ENCODE data around the gene WDR90. TPM values are rescaled to one million over a fixed set of nuclear protein-coding genes. Genes with fewer than 3 reads are reported as not detected.
A peak's percentile ranks its signal among the peaks of the same experiment; 100 is the strongest.

WDR90 gene
- total RNA-seq, 2 donors from 2014 or later, result 15.8 to 111 TPM

GRCh38 chr16:672371-672770, 23.2 kb downstream of the WDR90 start:
- WGBS, 2 donors, result 92 to 94% methylated on average over 6 to 11 of the region's 19 CpGs
- no peak for TF ChIP-seq CTCF (IDR thresholded peaks at IDR 0.05)
- no peak for TF ChIP-seq POLR2A (IDR thresholded peaks at IDR 0.05)
- DNase-seq (no peak), ATAC-seq (no peak)
- Histone ChIP-seq H3K4me1 (peaks cover 42% of the 10 kb centered on the region), H3K27ac (no peak overlapping the region), H3K36me3 (replicated peaks in 1 of 2; ENCODE audit: insufficient read depth in 1 of 2, low read depth in 2 of 2) (peaks cover 0 to 21% of the 10 kb centered on the region in 2 donors), H3K4me3 (no peak overlapping the region), H3K9me3 (no peaks in the 10 kb centered on the region), H3K27me3 (no peaks in the 10 kb centered on the region)
- intact Hi-C loops (cut with DNase I), result no loop called here

- Histone ChIP-seq H3K4me3 (no peak overlapping the region), H3K9me3 (no peaks in the 10 kb centered on the region), H3K36me3 (replicated peaks in 1 of 2; ENCODE audit: insufficient read depth in 1 of 2, low read depth in 2 of 2) (peaks cover 0 to 21% of the 10 kb centered on the region in 2 donors), H3K4me1 (peaks cover 37% of the 10 kb centered on the region), H3K27ac (no peak overlapping the region), H3K27me3 (no peaks in the 10 kb centered on the region)
- ATAC-seq (no peak), DNase-seq (no peak)
- no peak for TF ChIP-seq POLR2A (IDR thresholded peaks at IDR 0.05)
- TF ChIP-seq CTCF (IDR thresholded peaks at IDR 0.05), result no peak
- intact Hi-C loops (cut with DNase I), result no loop called here
- WGBS, 2 donors, result 92 to 100% methylated on average over 3 to 9 of the region's 21 CpGs
These were observed 23.7 kb downstream of the WDR90 start for GRCh38 chr16:672851-673250.

- no peak overlapping the region for H3K27ac ChIP-seq
- TF ChIP-seq POLR2A (IDR thresholded peaks at IDR 0.05) (no peak), CTCF (IDR thresholded peaks at IDR 0.05) (no peak)
- DNase-seq, result no peak
- H3K4me3 ChIP-seq, result no peak overlapping the region
- no peaks in the 10 kb centered on the region for H3K27me3 ChIP-seq
- 95% methylated on average over 4 to 18 of the region's 18 CpGs for WGBS, 2 donors
- ATAC-seq, result no peak
- H3K9me3 ChIP-seq, result no peaks in the 10 kb centered on the region
- peaks cover 36% of the 10 kb centered on the region for H3K4me1 ChIP-seq
- peaks cover 0 to 21% of the 10 kb centered on the region in 2 donors for H3K36me3 ChIP-seq (replicated peaks in 1 of 2; ENCODE audit: insufficient read depth in 1 of 2, low read depth in 2 of 2)
- intact Hi-C loops (cut with DNase I), result no loop called here
These were observed 24.3 kb downstream of the WDR90 start for GRCh38 chr16:673399-673991.

- Histone ChIP-seq H3K9me3 (no peaks in the 10 kb centered on the region), H3K27me3 (no peaks in the 10 kb centered on the region), H3K27ac (peak overlapping the region in 1 of 4 donors; percentile 12), H3K4me1 (peaks cover 34% of the 10 kb centered on the region), H3K36me3 (replicated peaks in 1 of 2; ENCODE audit: insufficient read depth in 1 of 2, low read depth in 2 of 2) (peaks cover 0 to 21% of the 10 kb centered on the region in 2 donors), H3K4me3 (no peak overlapping the region)
- TF ChIP-seq CTCF (IDR thresholded peaks at IDR 0.05) (no peak), POLR2A (IDR thresholded peaks at IDR 0.05) (no peak)
- ATAC-seq (no peak), DNase-seq (no peak)
- 40 to 63% methylated on average over 3 to 22 of the region's 22 CpGs for WGBS, 2 donors
- intact Hi-C loops (cut with DNase I), result no loop called here
These were observed 25.2 kb downstream of the WDR90 start for GRCh38 chr16:674214-674881.

Measured in body of pancreas (tissue), 4 donors.